Activated CD4-positive, alpha-beta T cell treated with anti-CD3 and anti-CD28 coated beads for 1 hour (primary cell): Measurements from ENCODE around the gene SRF.
"Not testable (repeated sequence)": the region's sequence is repeated elsewhere in the genome, so short reads cannot be mapped to it uniquely, and the experiment has no call there.

Source experiments
- DNase-seq: peaks from one replicate; pipeline ENCODE4 v3.0.0-alpha.2; 2020

SRF gene

DNA sequence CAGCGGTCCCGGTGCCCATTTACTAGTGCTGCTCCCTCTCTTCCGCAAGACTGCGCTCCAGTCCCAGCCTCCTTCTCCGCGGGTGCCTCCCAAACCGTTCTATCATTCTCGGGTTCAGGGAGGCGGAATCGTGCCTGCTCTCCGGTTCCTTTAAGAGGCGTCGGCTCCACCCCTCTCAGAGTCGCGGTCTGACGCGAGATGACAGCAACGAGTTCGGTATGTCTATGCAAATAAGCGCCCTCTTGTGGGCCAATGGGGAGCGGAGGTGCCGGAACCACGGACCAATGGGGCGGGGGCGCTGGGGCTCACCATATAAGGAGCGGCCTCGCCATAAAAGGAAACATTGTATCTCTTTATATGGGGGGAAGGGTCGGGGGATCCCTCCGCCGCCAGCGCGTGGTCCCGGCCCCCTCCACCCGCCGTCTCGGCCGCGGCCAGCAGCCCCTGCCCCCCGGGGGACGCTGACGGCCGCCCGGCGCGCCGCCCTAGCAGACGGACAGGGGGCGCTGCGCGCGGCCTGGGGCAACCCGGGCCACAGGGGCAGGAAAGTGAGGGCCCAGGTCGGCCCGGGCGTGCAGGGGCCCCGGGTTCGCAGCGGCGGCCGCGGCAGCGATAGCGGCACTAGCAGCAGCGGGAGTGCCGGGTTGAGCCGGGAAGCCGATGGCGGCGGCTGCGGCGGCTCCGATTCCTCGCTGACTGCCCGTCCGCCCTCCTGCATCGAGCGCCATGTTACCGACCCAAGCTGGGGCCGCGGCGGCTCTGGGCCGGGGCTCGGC lies at the start of gene SRF:
TSS of gene SRF (plus strand) at position 339 of the 776 bp plus-strand sequence. CDS start at position 727, 388 bp downstream.
- peak; percentile 98 for DNase-seq

DNA sequence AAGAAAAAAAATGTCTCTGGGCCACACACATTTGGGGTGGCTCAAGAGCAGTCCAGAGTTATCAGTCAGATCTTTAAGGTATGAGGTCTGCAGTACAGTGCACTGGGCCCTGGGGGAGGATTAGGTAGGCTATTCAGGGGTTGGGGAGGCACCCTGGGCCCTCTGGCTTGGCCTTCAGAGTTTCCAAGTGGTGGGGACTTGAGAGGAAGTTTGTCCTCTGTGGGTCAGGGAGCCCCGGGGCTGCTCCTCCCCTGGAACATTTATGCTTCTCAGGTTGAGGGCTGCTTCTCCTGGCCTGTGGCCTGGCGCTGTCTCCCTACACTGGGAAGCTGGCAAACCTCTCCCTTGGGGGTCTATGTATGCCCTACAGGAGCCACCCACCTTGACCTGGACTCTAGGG lies 48.9 kb upstream of the SRF start:
- DNase-seq, result no peak

DNA sequence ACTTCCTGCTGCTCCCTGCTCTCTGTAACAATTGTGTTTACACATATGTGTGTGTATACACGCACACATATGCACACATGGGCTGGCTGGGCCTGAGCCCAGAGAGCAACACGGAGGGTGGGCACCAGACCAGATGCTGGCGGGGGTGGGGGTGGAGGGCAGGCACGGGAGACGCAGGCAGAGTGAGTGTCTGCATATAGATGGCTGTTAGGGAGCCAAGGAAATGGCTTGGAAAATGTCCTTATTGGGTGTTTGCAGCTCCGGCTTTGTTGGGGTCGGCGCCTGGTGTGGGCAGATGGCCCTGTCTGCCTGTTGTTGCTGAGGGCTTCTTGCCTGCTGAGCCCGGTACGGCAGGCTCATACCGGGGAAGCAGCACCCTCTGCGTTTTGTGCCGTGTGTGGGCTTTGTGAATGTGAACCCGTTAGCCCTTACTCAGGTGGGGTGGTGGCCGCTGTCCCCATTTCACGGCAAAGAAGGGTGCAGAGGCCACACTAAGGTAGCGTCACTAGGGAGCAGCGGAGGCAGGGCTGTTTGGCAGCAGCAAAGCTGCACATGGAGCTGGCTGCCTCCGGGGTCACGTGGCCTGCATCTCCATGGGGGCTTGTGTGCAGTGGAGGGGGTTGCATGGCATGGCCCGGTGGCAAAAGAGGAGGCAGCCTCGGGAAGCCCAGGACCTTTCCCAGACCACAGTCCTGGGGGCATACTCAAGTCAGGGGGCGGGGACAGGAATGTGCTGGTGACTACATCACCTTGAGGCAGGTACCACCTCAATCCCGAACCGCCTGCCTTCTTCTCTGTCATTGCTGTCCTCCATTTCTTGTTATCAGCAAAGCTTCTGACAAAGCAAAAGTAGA lies 47.4 kb upstream of the SRF start:
- no peak for DNase-seq

DNA sequence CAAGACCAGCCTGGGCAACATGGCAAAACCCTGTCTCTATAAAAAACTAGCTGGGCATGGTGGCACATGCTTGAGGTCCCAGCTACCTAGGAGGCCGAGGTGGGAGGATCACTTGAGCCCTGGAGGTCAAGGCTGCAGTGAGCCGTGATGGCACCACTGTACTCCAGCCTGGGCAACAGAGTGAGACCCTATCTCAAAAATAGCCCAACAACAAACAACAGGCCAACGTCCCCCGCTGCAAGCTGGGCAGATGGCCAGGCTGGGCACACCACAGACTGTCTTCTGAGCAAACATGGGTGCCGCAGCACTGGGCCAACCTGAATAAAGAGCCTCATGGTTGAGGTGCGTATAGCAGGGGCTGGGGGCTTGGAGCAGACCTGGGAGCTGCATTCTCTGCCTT lies 46.6 kb upstream of the SRF start:
- no peak for DNase-seq

DNA sequence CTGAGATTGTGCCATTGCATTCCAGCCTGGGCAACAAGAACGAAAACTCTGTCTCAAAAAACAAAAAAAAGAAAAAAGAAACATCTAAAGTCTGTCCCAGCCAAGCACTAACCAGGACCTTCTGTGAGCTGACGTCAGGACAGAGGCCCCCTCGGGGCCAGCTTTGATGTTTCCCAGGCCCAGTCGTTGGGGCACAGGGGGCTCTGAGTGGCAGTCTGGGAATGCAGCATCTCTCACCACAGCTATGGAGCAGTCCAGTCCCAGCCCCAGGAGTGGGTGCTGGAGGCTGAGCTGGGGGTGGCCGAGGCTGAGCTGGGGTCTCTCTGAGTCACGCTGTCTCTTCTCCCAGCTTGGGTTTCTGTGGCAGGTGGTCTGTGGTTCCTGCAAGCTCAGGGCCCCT lies 46.0 kb upstream of the SRF start:
- no peak for DNase-seq

- DNase-seq, result no peak
Observed at GRCh38 chr6:43125555-43125954, 45.5 kb upstream of the SRF start.

DNA sequence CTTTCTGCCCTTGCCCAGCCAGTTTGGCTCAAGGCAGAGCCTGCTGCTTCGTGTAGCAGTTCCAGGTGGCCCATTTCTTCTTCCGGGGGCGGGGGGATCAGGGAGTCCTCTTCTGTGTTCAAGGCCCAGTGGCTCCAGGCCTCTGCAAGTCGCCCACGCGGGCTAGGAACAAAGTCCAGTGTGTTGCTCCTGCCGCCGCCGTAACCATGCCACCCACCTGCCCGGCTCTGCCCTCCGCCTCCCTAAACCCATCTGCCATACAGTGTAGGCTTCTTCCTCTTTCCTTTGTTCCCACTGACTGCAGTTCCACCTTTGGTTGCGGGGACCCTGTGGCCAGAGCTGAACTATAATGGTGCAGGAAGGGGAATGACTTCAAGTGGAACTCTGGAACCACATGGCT lies 43.9 kb upstream of the SRF start:
- DNase-seq, result no peak

DNA sequence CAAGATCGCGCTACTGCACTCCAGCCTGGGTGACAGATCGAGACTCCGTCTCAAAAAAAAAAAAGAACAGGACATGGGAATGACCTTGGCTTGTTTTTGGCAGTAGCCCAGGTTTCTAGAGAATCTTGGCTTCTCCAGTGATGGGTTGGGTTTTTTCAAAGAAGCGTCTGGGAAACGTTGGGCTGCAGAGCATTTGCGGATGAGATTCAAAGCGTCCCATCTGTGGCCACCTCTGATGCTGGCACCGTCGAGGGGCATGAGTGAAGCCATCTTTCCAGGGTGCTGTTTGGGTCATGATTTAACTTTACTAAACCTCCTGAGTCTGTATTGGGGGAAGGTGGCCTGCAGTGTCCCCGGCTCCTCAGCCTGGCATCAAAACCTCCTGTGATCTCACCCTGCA lies 43.2 kb upstream of the SRF start:
- DNase-seq, result no peak

- no peak for DNase-seq
Observed at GRCh38 chr6:43128926-43129325, 42.1 kb upstream of the SRF start.

GRCh38 chr6:43129434-43130194 lies 41.5 kb upstream of the SRF start:
- no peak for DNase-seq

GRCh38 chr6:43130429-43130828 lies 40.6 kb upstream of the SRF start:
- no peak for DNase-seq

GRCh38 chr6:43131379-43131778 lies 39.7 kb upstream of the SRF start:
- DNase-seq, result not testable (repeated sequence)

DNA sequence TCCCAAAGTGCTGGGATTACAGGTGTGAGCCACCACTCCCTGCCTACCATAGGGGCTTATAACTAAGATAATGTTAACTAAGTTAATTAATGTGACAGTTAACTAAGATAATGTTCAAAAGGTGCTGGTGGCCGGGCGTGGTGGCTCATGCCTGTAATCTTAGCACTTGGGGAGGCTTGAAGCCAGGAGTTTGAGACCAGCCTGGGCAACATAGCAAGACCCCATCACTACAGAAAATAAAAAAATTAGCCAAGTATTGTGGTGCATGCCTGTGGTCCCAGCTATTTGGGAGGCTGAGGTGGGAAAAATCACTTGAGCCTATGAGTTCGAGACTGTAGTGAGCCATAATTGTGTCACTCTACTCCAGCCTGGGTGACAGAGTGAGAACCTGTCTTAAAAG lies 32.8 kb upstream of the SRF start:
- DNase-seq, result no peak

- DNase-seq, result not testable (repeated sequence)
Observed at GRCh38 chr6:43139973-43140372, 31.1 kb upstream of the SRF start.

DNA sequence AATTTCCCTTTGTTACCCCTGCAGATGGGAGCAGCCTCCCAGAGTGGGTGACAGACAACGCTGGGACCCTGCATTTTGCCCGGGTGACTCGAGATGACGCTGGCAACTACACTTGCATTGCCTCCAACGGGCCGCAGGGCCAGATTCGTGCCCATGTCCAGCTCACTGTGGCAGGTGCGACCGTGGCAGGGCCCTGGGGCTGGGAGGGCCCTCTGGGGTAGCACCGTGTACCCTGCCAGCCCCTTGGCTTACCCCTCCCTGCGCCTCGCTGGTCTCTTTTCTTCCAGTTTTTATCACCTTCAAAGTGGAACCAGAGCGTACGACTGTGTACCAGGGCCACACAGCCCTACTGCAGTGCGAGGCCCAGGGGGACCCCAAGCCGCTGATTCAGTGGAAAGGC lies 29.4 kb upstream of the SRF start:
- no peak for DNase-seq

DNA sequence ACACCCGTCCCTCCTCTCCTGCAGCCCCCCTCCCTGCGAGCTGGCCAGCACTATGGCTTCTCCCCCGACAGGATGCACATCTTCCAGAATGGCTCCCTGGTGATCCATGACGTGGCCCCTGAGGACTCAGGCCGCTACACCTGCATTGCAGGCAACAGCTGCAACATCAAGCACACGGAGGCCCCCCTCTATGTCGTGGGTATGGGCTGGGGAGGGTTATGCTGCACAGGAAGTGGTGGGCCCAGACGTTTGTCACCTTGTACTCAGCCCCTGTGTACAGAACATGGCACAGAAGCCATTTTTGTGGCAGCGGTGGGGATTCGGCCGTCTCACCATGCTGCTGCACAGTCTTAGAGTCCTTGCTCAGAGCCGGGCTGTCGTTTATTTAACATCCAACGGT lies 29.0 kb upstream of the SRF start:
- no peak for DNase-seq

DNA sequence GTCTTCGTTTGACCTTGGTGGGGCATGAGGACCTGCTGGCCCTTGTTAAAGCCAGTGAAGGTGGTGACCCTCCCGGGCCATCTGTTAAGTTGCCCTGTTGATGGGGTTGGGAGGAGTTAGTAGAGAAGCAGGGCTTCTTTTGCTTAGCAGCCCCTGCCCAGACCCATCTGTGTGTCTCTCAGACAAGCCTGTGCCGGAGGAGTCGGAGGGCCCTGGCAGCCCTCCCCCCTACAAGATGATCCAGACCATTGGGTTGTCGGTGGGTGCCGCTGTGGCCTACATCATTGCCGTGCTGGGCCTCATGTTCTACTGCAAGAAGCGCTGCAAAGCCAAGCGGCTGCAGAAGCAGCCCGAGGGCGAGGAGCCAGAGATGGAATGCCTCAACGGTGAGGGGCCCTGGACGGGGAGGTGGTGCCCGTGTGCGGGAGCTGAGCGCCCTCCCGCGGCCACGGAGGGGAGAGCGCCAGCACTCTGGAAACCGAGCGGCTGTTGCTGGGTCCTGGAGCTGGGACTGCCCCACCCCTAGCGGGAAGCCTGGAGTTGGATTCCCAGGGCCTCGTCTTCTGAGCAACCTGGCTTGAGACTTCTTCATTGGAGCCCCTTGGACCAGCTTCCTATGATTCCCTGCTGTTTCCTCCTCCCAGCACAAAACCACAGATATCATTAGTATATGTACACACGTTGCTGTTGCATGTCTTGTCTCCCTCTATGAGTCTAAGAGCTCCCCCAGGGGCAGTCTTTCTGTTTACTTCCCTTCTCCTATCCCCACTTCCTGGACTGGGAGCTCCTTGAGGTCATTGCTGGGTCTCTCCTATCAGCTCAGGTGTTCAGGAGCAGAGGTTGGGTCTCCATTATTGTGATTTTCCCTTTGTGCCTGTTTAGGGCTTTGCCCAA lies 27.6 kb upstream of the SRF start:
- DNase-seq, result peak; percentile 59

- DNase-seq, result no peak
Observed at GRCh38 chr6:43144879-43145278, 26.2 kb upstream of the SRF start.

DNA sequence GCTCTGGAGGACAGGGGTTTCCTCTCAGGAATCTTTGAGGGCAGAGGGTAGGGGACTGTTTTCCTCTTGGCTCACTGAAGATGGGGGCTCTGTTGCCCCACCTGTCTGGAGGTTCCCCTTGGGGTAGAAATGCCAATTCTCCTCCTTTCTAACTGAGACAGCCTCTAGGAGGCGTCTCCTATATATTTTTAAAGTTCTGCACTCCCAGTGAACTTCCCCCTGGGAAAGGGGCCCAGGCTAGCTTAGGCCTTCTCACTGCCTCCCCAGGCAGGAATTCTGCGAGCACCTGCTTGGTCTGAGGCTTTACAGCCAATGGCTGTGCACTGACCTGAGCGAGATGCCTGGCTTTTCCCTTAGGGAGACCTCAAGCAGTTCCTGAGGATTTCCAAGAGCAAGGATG lies 24.8 kb upstream of the SRF start:
- DNase-seq, result no peak

- no peak for DNase-seq
Observed at GRCh38 chr6:43146709-43147688, 24.1 kb upstream of the SRF start.
